ENCODE results near the gene CNN1.
"Not testable (repeated sequence)": the region's sequence is repeated elsewhere in the genome, so short reads cannot be mapped to it uniquely, and the experiment has no call there.

Gene CNN1

DNA sequence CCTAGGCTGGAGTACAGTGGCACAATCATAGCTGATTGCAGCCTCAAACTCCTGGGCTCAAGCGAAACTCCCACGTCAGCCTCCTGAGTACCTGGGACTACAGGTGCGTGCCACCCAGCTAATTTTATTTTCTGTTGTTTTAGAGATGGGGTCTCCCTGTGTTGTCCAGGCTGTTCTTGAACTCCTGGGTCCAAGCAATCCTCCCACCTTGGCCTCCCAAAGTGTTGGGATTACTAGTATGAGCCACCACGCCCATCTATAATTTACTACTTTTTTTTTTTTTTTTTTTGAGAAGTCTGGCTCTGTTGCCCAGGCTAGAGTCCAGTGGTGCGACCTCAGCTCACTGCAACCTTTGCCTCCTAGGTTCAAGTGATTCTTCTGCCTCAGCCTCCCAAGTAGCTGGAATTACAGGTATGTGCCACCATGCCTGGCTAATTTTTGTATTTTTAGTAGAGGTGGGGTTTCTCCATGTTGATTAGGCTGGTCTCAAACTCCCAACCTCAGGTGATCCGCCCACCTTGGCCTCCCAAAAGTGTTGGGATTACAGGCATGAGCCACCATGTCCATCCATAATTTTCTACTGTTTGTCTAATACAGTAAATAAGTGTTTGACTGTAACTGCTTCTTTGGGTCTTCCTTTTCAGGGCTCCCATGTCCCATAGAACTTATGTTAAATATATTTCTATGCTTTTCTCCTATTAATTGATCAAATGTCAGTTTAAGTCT is 25.6 kb downstream of the CNN1 start:
- H3K4me3 ChIP-seq (ENCODE audit: low read depth, low read length), result not testable (repeated sequence)

DNA sequence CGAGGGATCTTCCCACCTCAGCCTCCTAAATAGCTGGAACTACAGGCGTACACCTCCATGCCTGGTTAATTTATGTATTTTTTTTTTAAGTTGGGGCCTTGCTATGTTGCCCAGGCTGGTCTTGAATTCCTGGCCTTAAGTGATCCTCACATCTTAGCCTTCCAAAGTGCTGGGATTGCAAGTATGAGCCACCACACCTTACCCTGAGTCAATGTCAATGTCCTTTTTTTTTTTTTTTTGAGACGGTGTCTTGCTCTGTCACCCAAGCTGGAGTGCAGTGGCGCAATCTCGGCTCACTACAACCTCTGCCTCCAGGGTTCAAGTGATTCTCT is 27.0 kb downstream of the CNN1 start:
- H3K4me3 ChIP-seq (ENCODE audit: low read depth, low read length), result not testable (repeated sequence)

DNA sequence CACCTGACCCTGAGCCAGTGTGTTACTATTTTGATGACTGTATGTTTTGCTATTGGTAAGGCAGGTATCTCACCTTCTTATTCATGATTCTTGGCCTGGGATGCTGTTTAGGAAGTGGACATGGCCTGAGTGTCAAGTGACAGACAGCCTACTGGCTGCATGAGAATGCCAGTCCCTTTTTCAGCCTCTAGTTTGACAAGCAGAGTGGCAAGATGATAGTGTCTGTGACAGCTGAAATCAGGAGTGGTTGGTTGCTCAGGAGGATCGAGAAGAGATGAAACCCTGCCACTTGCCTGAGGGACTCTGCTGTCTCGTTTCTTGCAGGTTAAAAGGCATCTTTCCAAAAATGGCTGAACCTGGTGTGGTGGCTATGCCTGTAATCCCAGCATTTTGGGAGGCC is 27.5 kb downstream of the CNN1 start:
- H3K4me3 ChIP-seq (ENCODE audit: low read depth, low read length), result no peak overlapping the region

DNA sequence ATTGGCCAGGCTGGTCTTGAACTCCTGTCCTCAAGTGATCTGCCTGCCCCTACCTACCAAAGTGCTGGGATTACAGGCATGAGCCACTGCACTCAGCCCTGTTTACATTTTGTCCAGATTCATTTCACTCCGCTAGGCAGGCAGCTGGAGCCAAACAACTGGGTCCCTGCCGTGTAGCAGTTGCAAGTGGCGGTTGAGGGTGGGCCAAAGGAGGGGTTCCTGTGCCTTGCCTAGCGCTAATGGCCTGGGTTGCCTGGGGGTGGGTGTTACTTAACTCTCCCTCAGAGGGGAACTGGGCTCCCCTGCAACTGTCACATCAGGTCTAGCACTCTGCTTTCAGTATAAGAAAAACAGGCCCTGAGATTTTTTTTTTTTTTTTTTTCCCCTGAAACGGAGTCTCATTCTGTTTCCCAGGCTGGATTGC is 31.4 kb downstream of the CNN1 start:
- no peak overlapping the region for H3K4me3 ChIP-seq (ENCODE audit: low read depth, low read length)

DNA sequence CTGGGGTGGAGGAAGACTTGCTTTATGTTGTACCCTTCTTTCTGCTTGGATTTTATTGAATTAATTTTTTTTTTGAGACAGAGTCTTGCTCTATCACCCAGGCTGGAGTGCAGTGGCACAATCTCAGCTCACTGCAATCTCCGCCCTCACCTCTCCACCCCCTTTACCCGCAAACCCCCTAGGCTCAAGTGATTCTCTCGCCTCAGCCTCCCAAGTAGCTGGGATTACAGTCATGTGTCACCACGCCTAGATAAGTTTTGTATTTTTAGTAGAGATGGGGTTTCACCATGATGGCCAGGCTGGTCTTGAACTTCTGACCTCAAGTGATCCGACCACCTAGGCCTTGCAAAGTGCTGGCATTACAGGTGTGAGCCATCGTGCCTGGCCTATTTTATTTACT is 34.7 kb downstream of the CNN1 start:
- H3K4me3 ChIP-seq (ENCODE audit: low read depth, low read length), result not testable (repeated sequence)

DNA sequence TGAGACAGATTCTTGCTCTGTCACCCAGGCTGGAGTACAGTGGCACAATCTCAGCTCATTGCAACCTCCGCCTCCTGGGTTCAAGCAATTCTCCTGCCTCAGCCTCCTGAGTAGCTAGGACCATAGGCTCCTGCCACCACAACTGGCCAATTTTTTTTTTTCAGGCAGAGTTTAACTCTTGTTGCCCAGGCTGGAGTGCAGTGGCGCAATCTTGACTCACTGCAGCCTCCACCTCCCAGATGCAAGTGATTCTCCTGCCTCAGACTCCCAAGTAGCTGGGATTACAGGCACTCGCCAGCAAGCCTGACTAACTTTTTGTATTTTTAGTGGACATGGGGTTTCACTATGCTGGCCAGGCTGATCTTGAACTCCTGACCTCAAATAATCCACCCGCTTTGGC is 35.1 kb downstream of the CNN1 start:
- not testable (repeated sequence) for H3K4me3 ChIP-seq (ENCODE audit: low read depth, low read length)

DNA sequence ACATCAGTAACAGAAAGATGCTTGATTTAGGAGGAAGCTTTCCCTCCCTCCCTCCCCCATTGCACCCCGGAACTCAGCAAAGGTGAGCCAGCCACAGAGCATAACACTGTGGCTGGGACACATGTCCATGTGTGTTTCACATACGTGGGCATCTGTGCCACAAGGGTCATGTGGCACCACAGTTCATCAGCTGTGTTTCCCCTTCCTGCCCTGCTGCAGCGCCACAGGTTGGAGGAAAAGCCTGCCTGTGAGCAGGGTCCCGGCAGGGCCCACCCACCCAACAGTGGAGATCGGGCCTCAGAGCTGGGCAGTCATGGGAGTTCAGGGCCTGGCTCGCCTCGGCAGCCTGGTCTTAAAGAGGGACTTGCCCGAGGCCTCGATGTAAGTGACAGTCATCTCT is 36.0 kb downstream of the CNN1 start:
- no peak overlapping the region for H3K4me3 ChIP-seq (ENCODE audit: low read depth, low read length)

DNA sequence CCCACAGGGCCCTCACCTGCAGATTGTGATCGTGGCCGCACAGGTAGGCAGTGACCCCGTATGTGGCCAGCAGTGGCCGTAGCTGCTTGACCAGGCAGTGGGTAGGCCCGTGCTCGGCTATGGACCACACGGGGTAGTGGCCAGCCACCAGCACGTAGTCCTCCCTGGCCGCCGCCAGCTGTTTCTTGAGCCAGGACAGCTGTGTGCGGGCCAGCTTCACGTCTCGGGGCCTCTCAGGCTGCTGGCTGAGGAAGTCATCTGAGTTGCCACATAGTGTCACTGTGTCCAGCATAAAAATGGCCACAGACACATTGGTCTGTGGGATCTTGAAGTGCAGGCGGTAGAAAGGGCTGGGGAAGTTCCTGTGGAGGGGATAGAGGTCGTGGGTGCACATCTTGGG is 37.6 kb downstream of the CNN1 start:
- no peak overlapping the region for H3K4me3 ChIP-seq (ENCODE audit: low read depth, low read length)

DNA sequence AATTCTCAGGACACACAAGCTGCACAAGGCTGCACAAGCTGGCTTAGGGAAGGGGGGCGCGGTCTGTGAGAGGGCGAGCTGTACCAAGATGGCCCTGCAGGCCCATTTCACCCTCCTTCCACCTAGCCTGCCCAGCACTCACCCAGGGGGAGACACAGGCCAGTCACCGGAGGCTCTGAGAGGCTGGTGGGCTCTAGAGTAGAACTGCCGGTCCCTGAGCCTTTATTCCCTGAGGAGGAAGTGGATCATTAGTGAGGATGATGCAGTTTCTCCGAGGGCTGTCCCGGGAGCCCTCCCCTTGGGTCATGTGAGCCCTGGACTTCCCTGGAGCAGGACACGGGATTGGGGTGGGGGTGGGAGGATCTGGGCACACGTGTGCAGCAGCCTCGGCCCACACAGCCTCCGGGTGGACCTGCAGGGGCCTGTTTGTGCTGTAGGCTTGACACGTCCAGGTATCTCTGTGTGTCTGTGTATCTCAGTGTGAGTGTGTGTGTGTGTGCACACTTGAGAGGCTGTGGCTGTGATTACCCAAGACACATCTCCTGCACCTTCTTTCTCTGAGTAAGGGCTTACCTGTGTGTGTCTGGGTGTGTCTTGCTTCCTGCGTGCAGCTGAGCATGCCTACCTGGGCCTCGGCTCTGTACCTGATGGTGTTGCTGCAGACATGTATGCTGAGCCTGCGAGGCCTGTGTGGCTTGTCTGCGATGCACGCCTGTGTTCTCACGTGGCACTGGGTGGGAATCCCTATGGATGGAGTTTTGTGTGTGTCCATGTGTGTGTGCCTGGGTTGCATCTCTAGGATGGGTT is 39.0 kb downstream of the CNN1 start, which contains the start of gene ACP5:
TSS of gene ACP5 (minus strand) at position 195 of the 807 bp plus-strand sequence. CDS start 328 bp downstream, outside the sequence.
- peak within 1 kb of the TSS; percentile 20 for H3K4me3 ChIP-seq (ENCODE audit: low read depth, low read length)

DNA sequence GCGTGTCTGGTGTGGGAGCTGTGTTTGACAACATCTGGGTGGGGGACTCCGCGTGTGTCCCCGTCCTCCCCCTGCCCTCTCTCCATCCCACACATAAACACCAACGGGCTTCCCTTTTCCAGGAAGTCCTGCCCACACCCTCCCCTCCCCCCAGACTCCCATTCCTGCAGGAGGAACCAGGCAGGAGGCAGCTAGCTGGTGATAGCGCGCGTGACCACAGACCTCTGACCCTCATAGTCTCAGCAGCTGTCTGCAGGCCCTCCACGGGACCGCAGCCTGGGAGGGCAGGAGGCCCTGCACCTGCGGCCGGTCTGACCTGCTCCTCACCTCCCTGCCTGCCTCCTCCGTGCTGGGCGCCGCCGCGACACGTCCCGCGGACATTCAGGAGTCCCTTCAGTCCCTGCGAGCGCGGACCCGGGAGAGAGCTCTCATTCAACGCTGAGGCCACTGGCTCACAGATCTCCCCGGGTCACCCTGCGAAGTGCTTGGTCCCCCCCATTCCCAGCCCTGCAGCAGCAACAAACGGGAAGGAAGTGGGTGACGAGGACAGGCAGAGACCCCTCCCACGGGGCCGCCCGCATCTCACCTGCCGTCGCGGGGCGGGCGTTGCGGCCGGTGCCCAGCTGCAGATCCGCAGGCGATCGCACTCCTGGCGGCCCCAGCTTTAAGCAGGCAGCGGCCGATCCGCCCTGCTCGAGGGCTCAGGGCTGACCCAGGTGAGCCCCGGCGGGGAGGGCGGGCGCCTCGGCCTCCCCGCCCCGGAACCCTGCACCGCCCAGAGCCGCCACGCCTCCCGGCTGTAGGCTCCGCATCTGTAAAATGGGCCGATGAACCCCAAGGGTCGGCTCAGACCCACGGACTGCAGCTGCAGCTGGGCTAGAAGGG is 39.8 kb downstream of the CNN1 start:
- H3K4me3 ChIP-seq (ENCODE audit: low read depth, low read length), result peak overlapping the region; percentile 20

DNA sequence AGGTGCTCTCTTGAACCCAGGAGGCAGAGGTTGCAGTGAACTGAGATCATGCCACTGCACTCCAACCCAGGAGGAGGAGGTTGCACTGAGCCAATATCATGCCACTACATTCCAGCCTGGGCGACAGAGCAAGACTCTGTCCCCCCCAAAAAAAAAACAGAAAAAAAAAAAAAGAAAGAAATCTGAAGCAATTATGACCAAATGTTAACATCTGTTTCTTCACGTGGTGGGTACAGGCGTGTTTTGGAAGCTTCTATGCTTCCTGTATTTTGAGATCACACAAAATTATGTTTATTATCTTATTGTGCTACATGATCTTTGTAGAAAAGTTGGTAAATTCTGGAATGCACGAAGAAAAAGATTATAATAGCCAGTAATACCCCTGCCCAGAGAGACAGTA is 41.5 kb downstream of the CNN1 start:
- no peak overlapping the region for H3K4me3 ChIP-seq (ENCODE audit: low read depth, low read length)

DNA sequence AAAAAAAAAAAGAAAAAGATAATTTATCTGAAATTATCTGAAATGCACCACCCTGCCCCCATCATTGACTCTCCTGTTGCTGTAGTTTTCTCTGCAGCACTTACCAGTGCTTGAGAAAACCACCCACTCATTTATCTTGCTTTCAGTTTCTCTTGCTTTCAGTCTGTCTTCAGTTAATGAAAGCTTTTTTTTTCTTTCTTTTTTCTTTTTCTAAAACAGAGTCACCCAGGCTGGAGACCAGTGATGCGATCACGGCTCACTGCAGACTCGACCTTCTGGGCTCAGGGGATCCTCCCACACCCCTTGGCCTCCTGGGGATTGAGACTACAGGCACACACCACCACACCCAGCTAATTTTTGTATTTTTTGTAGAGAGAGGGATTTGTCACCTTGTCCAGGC is 43.1 kb downstream of the CNN1 start:
- H3K4me3 ChIP-seq (ENCODE audit: low read depth, low read length), result no peak overlapping the region

DNA sequence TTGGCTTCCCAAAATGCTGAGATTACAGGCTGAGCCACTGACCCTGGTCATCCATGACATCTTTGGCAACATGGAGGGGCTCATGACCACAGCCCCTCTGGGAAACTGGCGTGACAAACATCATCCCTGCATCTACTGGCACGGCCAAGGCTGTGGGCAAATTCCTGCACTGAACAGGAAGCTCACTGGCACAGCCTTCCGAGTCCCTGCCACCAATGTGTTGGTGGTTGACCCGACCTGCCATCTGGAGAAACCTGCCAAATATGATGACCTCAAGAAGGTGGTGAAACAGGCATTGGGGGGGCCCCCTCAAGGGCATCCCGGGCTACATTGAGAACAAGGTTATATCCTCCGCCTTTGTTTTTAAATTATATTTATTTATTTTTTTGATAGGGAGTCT is 47.7 kb downstream of the CNN1 start:
- H3K4me3 ChIP-seq (ENCODE audit: low read depth, low read length), result no peak overlapping the region

DNA sequence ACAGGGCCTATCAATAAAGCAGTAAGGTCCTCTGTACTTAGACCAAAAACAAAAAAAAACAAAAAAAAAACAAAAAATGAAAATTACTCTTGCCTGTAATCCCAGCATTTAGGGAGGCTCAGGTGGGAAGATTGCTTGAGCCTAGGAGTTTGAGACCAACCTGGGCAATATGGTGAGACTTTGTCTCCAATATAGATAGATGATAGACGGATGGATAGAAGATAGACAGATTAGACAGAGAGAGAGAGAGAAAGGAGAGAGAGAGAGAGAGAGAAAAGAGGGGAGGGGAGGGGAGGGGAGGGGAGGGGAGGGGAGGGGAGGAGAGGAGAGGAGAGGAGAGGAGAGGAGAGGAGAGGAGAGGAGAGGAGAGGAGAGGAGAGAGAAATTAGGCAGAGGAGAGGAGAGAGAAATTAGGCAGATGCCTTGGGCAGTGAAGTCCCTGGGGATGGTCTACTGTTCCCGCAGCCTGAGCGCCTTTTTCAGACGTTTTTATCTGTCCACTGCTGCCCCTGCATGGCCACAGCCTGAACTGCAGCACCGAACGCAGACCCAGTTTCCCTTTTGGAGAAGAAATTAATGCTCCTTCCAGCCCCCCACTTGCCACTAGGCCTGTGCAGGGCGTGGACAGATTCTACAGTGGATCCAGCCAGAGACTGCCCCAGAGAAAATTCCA is 48.8 kb downstream of the CNN1 start:
- H3K4me3 ChIP-seq (ENCODE audit: low read depth, low read length), result no peak overlapping the region

DNA sequence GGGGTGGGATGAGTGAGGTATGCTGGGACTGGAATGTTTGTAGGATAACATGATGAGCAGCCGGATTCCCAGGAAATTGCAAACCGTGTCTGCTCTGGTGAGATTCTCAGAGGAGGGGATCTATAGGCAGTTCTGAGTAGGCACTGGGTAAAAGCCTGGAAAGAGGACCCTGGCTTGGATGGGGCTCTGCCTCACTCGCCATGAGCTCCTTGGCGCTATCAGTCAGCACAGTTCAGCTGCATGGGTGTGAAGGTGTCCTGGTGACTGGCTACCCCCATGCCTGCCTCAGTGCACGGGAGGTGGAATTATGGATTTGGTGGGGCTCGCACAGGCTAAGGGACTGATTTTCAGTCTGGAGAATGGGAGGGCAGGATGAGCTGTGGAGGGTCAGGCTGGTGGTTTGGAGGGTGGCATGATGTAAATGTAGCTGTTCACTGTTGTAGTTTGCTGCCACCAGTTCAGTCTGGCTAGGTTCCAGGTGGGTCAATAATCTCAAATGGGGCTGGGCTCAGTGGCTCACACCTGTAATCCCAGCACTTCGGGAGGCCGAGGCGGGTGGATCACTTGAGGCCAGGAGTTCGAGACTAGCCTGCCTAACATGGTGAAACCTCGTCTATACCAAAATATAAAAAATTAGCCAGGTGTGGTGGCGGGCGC is 49.5 kb downstream of the CNN1 start:
- H3K4me3 ChIP-seq (ENCODE audit: low read depth, low read length), result no peak overlapping the region

DNA sequence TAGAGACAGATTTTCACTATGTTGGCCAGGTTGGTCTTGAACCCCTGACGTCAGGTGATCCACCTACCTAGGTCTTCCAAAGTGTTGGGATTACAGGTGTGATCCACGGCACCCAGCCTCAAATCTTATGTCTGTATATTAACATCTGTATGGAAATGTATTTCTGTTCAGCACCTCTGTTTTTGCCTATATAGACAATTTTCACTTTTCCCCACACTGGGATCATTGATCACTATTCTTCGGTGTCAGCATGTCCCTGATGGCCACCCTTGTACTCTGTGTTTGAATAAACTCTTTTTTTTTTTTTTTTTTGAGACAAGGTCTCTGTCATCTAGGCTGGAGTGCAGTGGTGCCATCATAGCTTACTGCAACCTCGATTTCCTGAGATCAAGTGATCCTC is 55.4 kb downstream of the CNN1 start:
- H3K4me3 ChIP-seq (ENCODE audit: low read depth, low read length), result no peak overlapping the region

DNA sequence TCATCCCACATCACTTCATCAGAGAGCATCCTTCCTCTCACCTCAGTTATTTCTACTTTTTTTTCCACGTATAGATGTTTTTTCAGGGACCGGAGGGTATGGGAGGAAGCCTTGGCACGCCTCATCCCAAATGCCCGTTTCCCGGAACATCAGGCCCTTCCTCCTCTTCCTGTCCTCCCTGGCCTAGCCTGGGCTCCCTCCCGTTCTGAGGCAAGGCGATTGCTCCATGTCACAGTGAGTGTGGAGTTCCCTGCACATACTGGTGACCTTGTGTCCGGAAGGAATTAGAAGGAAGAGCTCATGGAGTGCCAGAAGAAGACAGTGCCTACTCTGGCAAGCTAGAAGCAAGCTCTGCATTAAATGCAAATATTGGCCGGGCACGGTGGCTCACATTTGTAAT is 57.5 kb downstream of the CNN1 start:
- no peak overlapping the region for H3K4me3 ChIP-seq (ENCODE audit: low read depth, low read length)

DNA sequence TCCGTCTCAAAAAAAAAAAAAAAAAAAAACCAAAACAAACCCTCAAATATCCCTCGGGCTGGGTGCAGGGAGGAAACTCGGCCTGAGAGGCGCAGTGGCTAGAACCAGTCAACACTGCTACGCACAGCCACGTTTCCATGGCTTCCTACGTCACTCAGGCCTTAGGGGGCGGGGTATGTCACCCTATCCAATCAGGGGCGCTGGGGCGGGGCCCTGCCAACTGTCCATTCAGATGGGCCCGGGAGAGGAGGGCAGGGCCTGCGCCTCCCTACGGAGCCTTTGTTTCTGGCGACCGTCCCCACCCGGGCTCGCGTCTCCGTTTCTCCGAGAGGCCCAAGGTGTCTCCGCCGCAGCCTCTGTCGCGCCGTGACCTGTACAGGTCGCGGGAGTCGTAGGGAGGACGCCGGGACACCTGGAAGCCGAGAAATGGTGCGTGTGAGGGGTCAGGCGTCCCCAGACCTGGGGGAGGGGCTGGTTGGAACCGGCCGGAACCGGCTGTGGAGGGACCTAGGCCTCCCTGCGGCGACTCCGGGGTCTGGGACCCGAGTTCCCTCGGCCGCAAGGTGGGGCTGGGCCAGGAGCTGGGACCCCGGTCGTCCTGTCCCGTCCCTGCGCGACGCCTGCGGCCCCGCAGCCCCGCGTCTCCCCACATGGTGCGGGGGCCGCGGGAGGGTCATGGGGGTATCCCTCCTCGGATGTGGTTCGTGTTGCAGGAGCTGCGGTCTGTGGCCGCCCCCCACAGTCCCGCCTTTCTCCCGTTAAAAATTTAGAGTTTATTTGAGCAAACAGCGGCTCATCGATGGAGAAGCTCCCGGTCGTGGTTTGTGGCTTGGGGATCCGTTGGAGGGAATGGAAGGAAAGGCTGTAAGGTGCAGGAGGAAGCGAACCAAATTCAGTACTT is 58.8 kb downstream of the CNN1 start, which contains the start of gene ZNF627:
TSS of gene ZNF627 (plus strand) at position 282 of the 901 bp plus-strand sequence. CDS start at position 427, 145 bp downstream.
- H3K4me3 ChIP-seq (ENCODE audit: low read depth, low read length), result peak within 1 kb of the TSS; percentile 87

DNA sequence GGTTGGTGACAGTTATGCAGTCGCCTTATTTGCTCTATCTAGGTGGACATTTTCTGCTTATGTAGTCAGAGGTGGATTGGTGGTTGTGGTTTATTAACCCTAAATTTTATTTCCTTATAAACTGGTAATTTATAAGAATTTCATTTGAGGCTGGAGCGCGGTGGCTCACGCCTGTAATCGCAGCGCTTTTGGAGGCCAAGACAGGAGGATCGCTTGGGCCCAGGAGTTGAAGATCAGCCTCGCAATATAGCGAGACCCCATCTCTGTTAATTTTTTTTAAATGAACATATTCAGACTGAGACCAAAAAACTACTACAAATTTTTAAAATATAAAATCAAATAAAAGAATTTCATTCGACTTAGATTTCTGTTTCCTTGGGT is 59.4 kb downstream of the CNN1 start:
- peak overlapping the region; percentile 87 for H3K4me3 ChIP-seq (ENCODE audit: low read depth, low read length)
